ENCODE data around the gene ZBTB7A.

ZBTB7A gene

GRCh38 chr19:4068047-4068966, 1.6 kb upstream of the ZBTB7A start:
- Histone ChIP-seq H3K36me3 (ENCODE audit: insufficient read depth, low read length) (peaks cover 3% of the 10 kb centered on the region; the same call in 1 of the 2 replicates), H3K9me3 (ENCODE audit: control insufficient read depth, insufficient read depth, low read length) (no peaks in the 10 kb centered on the region), H3K4me1 (ENCODE audit: insufficient read depth, low read length) (peaks cover 9% of the 10 kb centered on the region; the same call in 1 of the 2 replicates), H3K9ac (ENCODE audit: low read depth, low read length) (peak overlapping the region; percentile 47; the same call in 1 of the 2 replicates)

DNA sequence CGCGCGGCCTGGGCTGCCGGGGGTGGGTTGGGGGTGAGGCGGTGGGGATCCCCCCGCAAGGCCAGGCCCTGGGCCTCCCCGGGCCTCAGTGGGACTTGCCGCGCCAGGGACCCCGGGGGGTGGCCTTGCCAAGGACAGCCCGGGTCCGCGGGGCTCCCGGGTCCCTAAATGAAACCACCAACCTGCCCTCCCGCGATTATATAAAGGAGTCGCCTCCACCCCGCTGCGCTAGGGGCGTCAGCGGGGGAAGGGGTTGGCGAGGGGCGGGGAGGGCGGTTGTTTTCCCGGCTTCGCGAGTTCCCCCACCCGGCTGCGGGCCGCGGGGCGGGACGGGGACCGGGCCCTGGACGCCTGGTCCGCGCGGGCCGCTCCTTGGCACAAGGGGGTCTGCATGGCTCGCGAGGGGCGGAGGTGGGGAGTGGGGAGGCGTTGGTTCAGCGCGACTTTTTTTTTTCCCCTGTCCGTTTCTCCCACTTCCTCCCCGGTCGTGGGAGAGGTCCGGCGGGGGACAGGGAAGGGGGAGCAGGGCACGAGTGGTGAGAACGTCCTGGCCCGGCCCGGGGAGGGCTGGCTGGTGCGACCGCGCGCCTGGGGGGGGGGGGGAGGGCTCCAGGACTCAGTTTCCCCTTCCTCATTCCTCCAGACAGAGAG, 822 bp upstream of the ZBTB7A start:
- Histone ChIP-seq H3K36me3 (ENCODE audit: insufficient read depth, low read length) (peaks cover 3% of the 10 kb centered on the region; the same call in 1 of the 2 replicates), H3K9ac (ENCODE audit: low read depth, low read length) (peak overlapping the region; percentile 47; the same call in 1 of the 2 replicates), H3K9me3 (ENCODE audit: control insufficient read depth, insufficient read depth, low read length) (no peaks in the 10 kb centered on the region), H3K4me1 (ENCODE audit: insufficient read depth, low read length) (peaks cover 14% of the 10 kb centered on the region; the same call in 1 of the 2 replicates)

- peak overlapping the region; percentile 62 for H3K9ac ChIP-seq (ENCODE audit: low read depth, low read length)
- H3K4me1 ChIP-seq (ENCODE audit: insufficient read depth, low read length): peaks cover 19% of the 10 kb centered on the region; the same call in 1 of the 2 replicates
- peaks cover 3% of the 10 kb centered on the region; the same call in 1 of the 2 replicates for H3K36me3 ChIP-seq (ENCODE audit: insufficient read depth, low read length)
- no peaks in the 10 kb centered on the region for H3K9me3 ChIP-seq (ENCODE audit: control insufficient read depth, insufficient read depth, low read length)
Measured at GRCh38 chr19:4066176-4066606, 508 bp downstream of the ZBTB7A start.

DNA sequence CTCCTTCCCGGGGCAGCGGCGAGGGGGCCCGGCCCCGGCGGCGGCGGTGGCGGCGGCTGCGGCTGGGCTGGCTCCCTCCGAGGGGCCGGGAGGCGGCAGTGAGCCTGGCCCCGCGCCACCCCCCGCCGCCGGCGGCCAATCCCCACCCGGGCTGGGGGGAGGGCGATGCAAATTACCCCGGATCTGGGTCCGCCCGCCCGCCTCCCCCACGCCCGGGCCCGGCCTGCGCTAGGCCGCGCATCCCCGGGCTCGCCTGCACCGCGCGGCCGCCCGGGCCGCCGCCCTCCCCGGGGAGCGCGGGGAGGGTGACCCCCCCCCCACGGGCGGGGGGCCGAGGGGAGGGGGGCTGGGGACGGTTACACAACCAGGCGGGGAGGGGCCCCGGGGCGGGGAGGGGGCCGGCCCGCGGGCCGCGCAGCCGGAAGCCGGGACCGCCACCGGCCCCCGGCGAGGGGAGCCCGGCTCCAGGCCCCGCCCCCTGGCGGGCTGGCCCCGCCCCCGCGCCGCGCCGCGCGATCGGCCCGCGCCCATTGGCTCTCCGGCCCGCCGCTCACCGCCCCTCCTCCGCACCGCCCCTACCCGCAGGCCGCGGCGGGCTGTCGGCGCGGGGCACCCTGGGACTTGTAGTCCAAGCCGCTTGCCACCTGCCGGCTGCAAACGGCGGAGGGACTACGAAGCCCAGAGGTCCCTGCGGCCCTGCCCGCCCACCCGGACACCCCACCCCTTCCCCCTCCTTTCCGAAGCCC, 1.1 kb downstream of the ZBTB7A start:
- peaks cover 3% of the 10 kb centered on the region; the same call in 1 of the 2 replicates for H3K36me3 ChIP-seq (ENCODE audit: insufficient read depth, low read length)
- no peak overlapping the region for H3K9ac ChIP-seq (ENCODE audit: low read depth, low read length)
- H3K9me3 ChIP-seq (ENCODE audit: control insufficient read depth, insufficient read depth, low read length): no peaks in the 10 kb centered on the region
- H3K4me1 ChIP-seq (ENCODE audit: insufficient read depth, low read length): peaks cover 19% of the 10 kb centered on the region; the same call in 1 of the 2 replicates

GRCh38 chr19:4064496-4065260, 2.0 kb downstream of the ZBTB7A start:
- peak overlapping the region; percentile 77 for H3K9ac ChIP-seq (ENCODE audit: low read depth, low read length)
- H3K4me1 ChIP-seq (ENCODE audit: insufficient read depth, low read length): peaks cover 19% of the 10 kb centered on the region; the same call in 1 of the 2 replicates
- H3K9me3 ChIP-seq (ENCODE audit: control insufficient read depth, insufficient read depth, low read length): no peaks in the 10 kb centered on the region
- H3K36me3 ChIP-seq (ENCODE audit: insufficient read depth, low read length): peaks cover 3% of the 10 kb centered on the region; the same call in 1 of the 2 replicates

DNA sequence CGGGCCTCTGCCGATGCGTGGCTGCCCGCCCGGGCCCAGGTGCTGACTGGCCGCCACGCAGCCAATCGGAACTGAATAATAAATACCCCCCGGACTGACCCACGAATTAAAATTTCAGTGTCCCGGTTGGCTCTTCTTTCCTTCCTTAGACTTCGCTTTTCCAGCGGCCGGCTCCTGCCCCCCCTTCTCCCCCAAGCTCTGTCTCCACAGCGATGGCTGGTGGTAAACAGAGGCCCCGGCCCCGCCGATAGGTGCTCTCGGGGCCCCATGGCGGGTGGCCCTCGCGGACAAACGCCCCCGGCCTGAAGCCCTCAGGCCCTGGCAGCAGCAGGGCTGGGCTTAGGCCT, 2.6 kb downstream of the ZBTB7A start:
- Histone ChIP-seq H3K9me3 (ENCODE audit: control insufficient read depth, insufficient read depth, low read length) (no peaks in the 10 kb centered on the region), H3K36me3 (ENCODE audit: insufficient read depth, low read length) (peaks cover 3% of the 10 kb centered on the region; the same call in 1 of the 2 replicates), H3K4me1 (ENCODE audit: insufficient read depth, low read length) (peaks cover 22% of the 10 kb centered on the region; the same call in 1 of the 2 replicates), H3K9ac (ENCODE audit: low read depth, low read length) (peak overlapping the region; percentile 77)

DNA sequence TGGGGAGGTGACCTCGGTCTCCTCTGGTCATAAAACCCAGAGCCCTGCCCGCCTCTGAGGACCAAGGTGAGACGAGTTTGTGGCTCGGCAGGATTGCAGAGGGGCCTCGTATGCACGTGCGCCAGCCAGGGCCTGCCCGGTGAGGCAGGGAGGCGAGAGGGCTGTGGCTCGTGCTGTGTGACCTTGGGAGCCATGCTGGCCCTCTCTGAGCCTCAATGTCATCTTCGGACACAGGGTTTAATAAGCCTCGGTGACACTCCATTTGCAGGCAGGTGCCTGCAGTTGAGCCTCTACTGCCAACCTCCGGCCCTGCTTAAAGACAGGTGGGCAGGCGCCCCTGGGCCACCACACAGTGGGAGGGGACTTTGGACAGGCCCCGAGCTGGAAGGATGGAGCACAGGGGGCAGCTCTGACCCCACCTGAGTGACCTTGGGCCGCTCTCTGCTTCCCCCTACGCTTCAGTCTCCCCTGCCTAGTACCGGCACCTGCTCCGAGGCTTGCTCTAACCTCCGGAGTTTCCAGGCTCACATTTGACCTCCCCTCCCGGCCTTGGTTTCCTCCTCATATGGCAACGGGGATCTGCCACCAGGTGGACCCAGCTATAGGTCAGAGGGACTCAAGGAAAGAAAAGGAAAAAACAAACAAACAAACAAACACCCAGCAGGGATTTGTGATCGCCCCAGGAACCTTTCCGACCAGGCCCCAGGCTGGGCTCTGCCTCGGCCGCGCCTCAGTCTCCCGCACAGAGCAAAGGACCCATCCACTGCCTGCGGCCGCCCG, 3.1 kb downstream of the ZBTB7A start:
- H3K36me3 ChIP-seq (ENCODE audit: insufficient read depth, low read length): peaks cover 3% of the 10 kb centered on the region; the same call in 1 of the 2 replicates
- H3K9ac ChIP-seq (ENCODE audit: low read depth, low read length): peak overlapping the region; percentile 77; the same call in 1 of the 2 replicates
- no peaks in the 10 kb centered on the region for H3K9me3 ChIP-seq (ENCODE audit: control insufficient read depth, insufficient read depth, low read length)
- H3K4me1 ChIP-seq (ENCODE audit: insufficient read depth, low read length): peaks cover 28% of the 10 kb centered on the region; the same call in 1 of the 2 replicates

DNA sequence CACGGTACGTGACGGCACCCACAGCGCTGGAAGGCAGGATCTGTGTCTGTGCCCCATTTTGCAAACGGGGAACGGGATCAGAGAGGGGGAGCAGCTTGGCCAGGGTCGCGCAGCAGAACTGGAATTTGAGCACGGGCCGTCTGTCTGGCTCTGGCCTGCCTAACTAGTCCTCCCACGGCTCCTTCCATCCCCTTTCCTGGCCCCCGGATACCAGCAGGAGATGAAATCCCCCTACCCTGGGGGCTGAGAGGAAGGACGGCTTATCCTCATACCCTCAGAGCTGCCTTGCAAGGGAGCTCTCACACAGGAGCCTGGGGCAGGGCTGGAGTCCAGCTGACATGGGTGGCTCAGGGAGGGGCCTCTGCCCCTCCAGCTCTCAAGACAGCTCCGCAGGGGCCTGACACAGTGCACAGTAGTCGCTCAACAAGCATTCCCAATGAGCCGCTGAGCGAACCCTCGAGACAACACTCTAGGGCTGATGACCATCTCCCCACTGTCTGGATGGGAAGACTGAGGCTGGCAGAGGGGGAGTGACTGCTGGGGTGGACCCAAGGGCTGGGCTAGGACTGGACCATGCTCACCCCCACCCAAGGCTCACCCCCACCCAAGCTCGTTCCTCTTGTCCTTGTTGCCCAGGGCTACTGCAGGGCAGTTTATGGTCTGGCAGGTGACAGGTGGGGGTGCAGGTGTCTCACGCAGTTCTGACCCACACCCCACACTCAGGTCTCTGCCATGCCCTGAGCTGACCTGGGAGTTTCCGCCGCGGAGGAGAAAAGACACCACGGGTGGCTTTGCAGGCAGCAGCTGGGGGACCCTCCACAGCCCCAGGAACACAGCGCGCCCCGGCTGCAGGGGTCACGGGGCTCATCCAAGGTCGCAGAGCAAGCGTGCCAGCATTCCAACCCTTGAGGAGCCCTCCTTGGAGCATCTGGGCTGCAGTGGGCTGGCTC, 4.0 kb downstream of the ZBTB7A start:
- Histone ChIP-seq H3K9ac (ENCODE audit: low read depth, low read length) (no peak overlapping the region), H3K36me3 (ENCODE audit: insufficient read depth, low read length) (peaks cover 3% of the 10 kb centered on the region; the same call in 1 of the 2 replicates), H3K4me1 (ENCODE audit: insufficient read depth, low read length) (peaks cover 23% of the 10 kb centered on the region; the same call in 1 of the 2 replicates), H3K9me3 (ENCODE audit: control insufficient read depth, insufficient read depth, low read length) (no peaks in the 10 kb centered on the region)

- Histone ChIP-seq H3K36me3 (ENCODE audit: insufficient read depth, low read length) (peaks cover 3% of the 10 kb centered on the region; the same call in 1 of the 2 replicates), H3K4me1 (ENCODE audit: insufficient read depth, low read length) (peaks cover 23% of the 10 kb centered on the region; the same call in 1 of the 2 replicates), H3K9me3 (ENCODE audit: control insufficient read depth, insufficient read depth, low read length) (no peaks in the 10 kb centered on the region), H3K9ac (ENCODE audit: low read depth, low read length) (no peak overlapping the region)
Measured at GRCh38 chr19:4061683-4062418, 4.8 kb downstream of the ZBTB7A start.

- H3K36me3 ChIP-seq (ENCODE audit: insufficient read depth, low read length): peaks cover 3% of the 10 kb centered on the region; the same call in 1 of the 2 replicates
- H3K9ac ChIP-seq (ENCODE audit: low read depth, low read length): no peak overlapping the region
- H3K9me3 ChIP-seq (ENCODE audit: control insufficient read depth, insufficient read depth, low read length): no peaks in the 10 kb centered on the region
- peaks cover 23% of the 10 kb centered on the region; the same call in 1 of the 2 replicates for H3K4me1 ChIP-seq (ENCODE audit: insufficient read depth, low read length)
Measured at GRCh38 chr19:4061178-4061682, 5.5 kb downstream of the ZBTB7A start.

DNA sequence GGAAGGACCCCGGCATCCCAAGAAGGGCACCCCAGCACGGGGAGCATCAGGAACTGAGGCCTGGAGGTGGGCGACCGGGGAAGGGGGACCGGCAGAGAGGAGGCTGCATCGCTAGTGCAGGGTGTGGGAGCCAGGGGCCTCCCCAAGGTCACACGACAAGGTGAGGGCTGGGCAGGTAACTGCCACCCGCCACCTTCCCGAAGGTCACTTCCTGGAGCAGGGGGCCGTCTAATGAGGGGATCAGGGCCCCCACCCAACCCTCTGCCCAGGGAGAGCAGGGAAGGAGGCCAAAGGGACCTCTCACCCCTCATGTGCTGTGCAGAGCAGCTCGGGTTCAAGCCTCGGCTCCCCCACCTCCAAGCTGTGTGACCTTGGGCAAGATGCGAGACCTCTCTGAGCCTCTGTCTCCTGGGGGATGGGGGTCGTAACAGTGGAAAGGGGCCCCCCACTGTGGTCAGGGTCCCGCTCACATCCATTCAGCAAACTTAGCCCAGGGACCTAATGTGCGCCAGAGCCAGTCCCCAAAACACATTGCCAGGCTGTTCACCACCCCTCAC, 6.0 kb downstream of the ZBTB7A start:
- peaks cover 23% of the 10 kb centered on the region; the same call in 1 of the 2 replicates for H3K4me1 ChIP-seq (ENCODE audit: insufficient read depth, low read length)
- no peaks in the 10 kb centered on the region for H3K9me3 ChIP-seq (ENCODE audit: control insufficient read depth, insufficient read depth, low read length)
- H3K36me3 ChIP-seq (ENCODE audit: insufficient read depth, low read length): peaks cover 3% of the 10 kb centered on the region; the same call in 1 of the 2 replicates
- H3K9ac ChIP-seq (ENCODE audit: low read depth, low read length): no peak overlapping the region

Data from ES-I3 (cell line).